Hepatocyte (in vitro differentiated cells): ENCODE measurements around the gene CCSER2. TPM values are rescaled to one million over a fixed set of nuclear protein-coding genes. Genes with fewer than 3 reads are reported as not detected.

ENCODE experiments used
- DNase-seq: peaks from one replicate; pipeline ENCODE4 v3.0.0-alpha.2; 2016; ENCODE audit warnings: low spot score
- H2AFZ ChIP-seq: fragments of 200-600 bp; sonication (generic); 2 replicates; pipeline ENCODE4 v1.6.0; 2016; ENCODE audit warnings: antibody characterized with exemption, mild to moderate bottlenecking
- H3K27ac ChIP-seq: fragments of 200-600 bp; sonication (generic); 2 replicates; pipeline ENCODE4 v1.5.1; 2016; ENCODE audit warnings: mild to moderate bottlenecking
- H3K27me3 ChIP-seq: fragments of 200-600 bp; sonication (generic); 2 replicates; pipeline ENCODE4 v1.6.1; 2016
- H3K36me3 ChIP-seq: fragments of 200-600 bp; sonication (generic); replicated peaks from 2 replicates; pipeline ENCODE4 v1.5.1; 2016; ENCODE audit warnings: low read depth; ENCODE audit not compliant: insufficient read depth
- H3K4me1 ChIP-seq: fragments of 200-600 bp; sonication (generic); 2 replicates; pipeline ENCODE4 v1.5.1; 2016; ENCODE audit warnings: mild to moderate bottlenecking, moderate library complexity; ENCODE audit not compliant: insufficient read depth
- H3K4me2 ChIP-seq: fragments of 200-600 bp; sonication (generic); 2 replicates; pipeline ENCODE4 v1.6.0; 2016
- H3K4me3 ChIP-seq: fragments of 200-600 bp; sonication (generic); 2 replicates; pipeline ENCODE4 v1.5.1; 2016; ENCODE audit warnings: mild to moderate bottlenecking
- H3K79me2 ChIP-seq: fragments of 200-600 bp; sonication (generic); 2 replicates; pipeline ENCODE4 v1.6.0; 2017; ENCODE audit warnings: mild to moderate bottlenecking
- H3K9me2 ChIP-seq: fragments of 200-600 bp; sonication (generic); replicated peaks from 2 replicates; pipeline ENCODE4 v1.6.0; 2017; ENCODE audit warnings: mild to moderate bottlenecking; ENCODE audit not compliant: insufficient read depth
- H3K9me3 ChIP-seq: fragments of 200-600 bp; sonication (generic); 2 replicates; pipeline ENCODE4 v1.5.1; 2016; ENCODE audit warnings: low read depth, mild to moderate bottlenecking
- H4K20me1 ChIP-seq: fragments of 200-600 bp; sonication (generic); 2 replicates; pipeline ENCODE4 v1.6.0; 2016; ENCODE audit warnings: mild to moderate bottlenecking; ENCODE audit not compliant: insufficient read depth, poor library complexity, severe bottlenecking
- CTCF ChIP-seq: fragments of 200-600 bp; sonication (generic); IDR thresholded peaks from 2 replicates; pipeline ENCODE4 v1.5.1; 2016; ENCODE audit warnings: antibody characterized with exemption, mild to moderate bottlenecking; ENCODE audit not compliant: poor library complexity
- EZH2 ChIP-seq: fragments of 200-600 bp; sonication (generic); IDR thresholded peaks from 2 replicates; pipeline ENCODE4 v1.6.1; 2016; ENCODE audit warnings: antibody characterized with exemption, mild to moderate bottlenecking, borderline replicate concordance
- EZH2phosphoT487 ChIP-seq: fragments of 200-600 bp; sonication (generic); IDR thresholded peaks from one replicate; pipeline ENCODE4 v1.6.1; 2018; ENCODE audit warnings: antibody characterized with exemption, mild to moderate bottlenecking, low read depth, moderate library complexity; ENCODE audit not compliant: unreplicated experiment, severe bottlenecking
- WGBS: methylation state at CpG from one replicate; pipeline ENCODE4 v1.1.6; 2016; ENCODE audit warnings: low lambda C conversion rate; ENCODE audit errors: missing lambda C conversion rate; 5-methylcytosine and 5-hydroxymethylcytosine counted together
- polyA plus RNA-seq: library from polyadenylated mRNA; unstranded; fragments of >200 nt; fragmentation: Nextera tagmentation; extraction: Ambion mirVana; gene quantifications from 2 replicates; pipeline ENCODE4 v1.2.1, GENCODE V29; 2016
- total RNA-seq: library from RNA; depleted of rRNA; stranded (reverse); fragments of >200 nt; gene quantifications from 2 replicates; pipeline ENCODE4 v1.2.3, GENCODE V29; 2014

Gene CCSER2
- total and polyA plus RNA-seq, 2 experiments from 2014 or later = 36.5 to 39.7 TPM

GRCh38 chr10:84530724-84531325, 202.4 kb downstream of the CCSER2 start:
- 95% methylated on average over 9 of the region's 9 CpGs for WGBS
- no peak for TF ChIP-seq EZH2
- TF ChIP-seq EZH2phosphoT487 = no peak
- TF ChIP-seq CTCF = no peak

GRCh38 chr10:84531396-84531795, 203.0 kb downstream of the CCSER2 start:
- Histone ChIP-seq H3K27me3 (no peaks in the 10 kb centered on the region), H3K4me3 (no peak overlapping the region), H3K4me1 (no peaks in the 10 kb centered on the region), H3K4me2 (no peak overlapping the region), H3K79me2 (no peaks in the 10 kb centered on the region), H4K20me1 (no peaks in the 10 kb centered on the region), H3K9me2 (no peaks in the 10 kb centered on the region), H3K27ac (no peak overlapping the region), H3K9me3 (no peaks in the 10 kb centered on the region), H3K36me3 (no peaks in the 10 kb centered on the region), H2AFZ (no peak overlapping the region)
- no peak for DNase-seq
- 91% methylated on average over 2 of the region's 2 CpGs for WGBS
- TF ChIP-seq EZH2phosphoT487 = no peak
- TF ChIP-seq EZH2 = no peak
- TF ChIP-seq CTCF = no peak

More at GRCh38 chr10:84530724-84531325, 202.4 kb downstream of the CCSER2 start:
- H3K4me2 ChIP-seq = no peak overlapping the region
- H3K27ac ChIP-seq = no peak overlapping the region
- no peaks in the 10 kb centered on the region for H3K27me3 ChIP-seq
- no peak overlapping the region for H3K4me3 ChIP-seq
- H3K36me3 ChIP-seq = no peaks in the 10 kb centered on the region
- no peaks in the 10 kb centered on the region for H3K9me2 ChIP-seq
- no peak overlapping the region for H2AFZ ChIP-seq
- no peaks in the 10 kb centered on the region for H3K79me2 ChIP-seq
- DNase-seq = no peak
- no peaks in the 10 kb centered on the region for H3K9me3 ChIP-seq
- H3K4me1 ChIP-seq = no peaks in the 10 kb centered on the region
- no peaks in the 10 kb centered on the region for H4K20me1 ChIP-seq

GRCh38 chr10:84534168-84534567, 205.8 kb downstream of the CCSER2 start:
- no peaks in the 10 kb centered on the region for H3K4me1 ChIP-seq
- no peaks in the 10 kb centered on the region for H3K79me2 ChIP-seq
- no peaks in the 10 kb centered on the region for H3K9me2 ChIP-seq
- H3K4me3 ChIP-seq = no peak overlapping the region
- TF ChIP-seq EZH2 = no peak
- peak; percentile 11 for TF ChIP-seq CTCF
- no peaks in the 10 kb centered on the region for H3K27me3 ChIP-seq
- no peaks in the 10 kb centered on the region for H3K36me3 ChIP-seq
- WGBS = 76% methylated on average over 2 of the region's 2 CpGs
- no peaks in the 10 kb centered on the region for H3K9me3 ChIP-seq
- H3K4me2 ChIP-seq = no peak overlapping the region
- no peaks in the 10 kb centered on the region for H4K20me1 ChIP-seq
- DNase-seq = no peak
- H3K27ac ChIP-seq = no peak overlapping the region
- no peak overlapping the region for H2AFZ ChIP-seq
